ENCODE data around the gene POMZP3. TPM values are rescaled to one million over a fixed set of nuclear protein-coding genes. Genes with fewer than 3 reads are reported as not detected.
"Not testable (repeated sequence)": the region's sequence is repeated elsewhere in the genome, so short reads cannot be mapped to it uniquely, and the experiment has no call there.

POMZP3 gene
- total and polyA plus RNA-seq, 2 donors (not counting 3 experiments of a cell fraction or from before 2014, with no cell fraction given), result 12.7 to 20.8 TPM

DNA sequence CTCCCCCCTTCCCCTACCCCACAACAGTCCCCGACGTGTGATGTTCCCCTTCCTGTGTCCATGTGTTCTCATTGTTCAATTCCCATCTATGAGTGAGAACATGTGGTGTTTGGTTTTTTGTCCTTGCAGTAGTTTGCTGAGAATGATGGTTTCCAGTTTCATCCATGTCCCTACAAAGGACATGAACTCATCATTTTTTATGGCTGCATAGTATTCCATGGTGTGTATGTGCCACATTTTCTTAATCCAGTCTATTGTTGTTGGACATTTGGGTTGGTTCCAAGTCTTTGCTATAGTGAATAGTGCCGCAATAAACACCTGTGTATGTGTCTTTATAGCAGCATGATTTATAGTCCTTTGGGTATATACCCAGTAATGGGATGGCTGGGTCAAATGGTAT lies 65.7 kb downstream of the POMZP3 start:
- H3K4me2 ChIP-seq (ENCODE audit: insufficient read depth, low read length); CTCF ChIA-PET; POLR2A ChIA-PET; H3K4me3 ChIP-seq (replicated peaks in 1 of 3; ENCODE audit: insufficient read depth in 1 of 3, low read depth in 1 of 3, low read length in 3 of 3); H3K27ac ChIP-seq (ENCODE audit: insufficient read depth, low read depth, low read length); FAIRE-seq; H3K9me1 ChIP-seq (replicated peaks; ENCODE audit: control insufficient read depth, extremely low read depth, insufficient read depth, low read length); H2AFZ ChIP-seq (ENCODE audit: low read depth, low read length); DNase-seq (ENCODE audit: low read depth, low spot score); H4K20me1 ChIP-seq (replicated peaks; ENCODE audit: control insufficient read depth, extremely low read depth, insufficient read depth, low read length); H3K27me3 ChIP-seq (ENCODE audit: control insufficient read depth in 2 of 2, insufficient read depth in 2 of 2, low read length in 2 of 2); BruUV-seq (replicated peaks); H3K9me3 ChIP-seq (replicated peaks; ENCODE audit: control insufficient read depth, insufficient read depth, low read length); intact Hi-C loops (cut with micrococcal nuclease); H3K36me3 ChIP-seq (ENCODE audit: control insufficient read depth in 2 of 2, extremely low read depth in 1 of 2, insufficient read depth in 2 of 2, low read length in 2 of 2); dilution Hi-C loops (cut with MboI; ENCODE audit: extremely low pct_ligation_motif_present, low sequenced_read_pairs); H3K9ac ChIP-seq (replicated peaks; ENCODE audit: extremely low read depth, insufficient read depth, low read length); H3K4me1 ChIP-seq (ENCODE audit: control insufficient read depth, extremely low read depth, insufficient read depth, low read length): not testable (repeated sequence)
- peaks cover 40% of the 10 kb centered on the region for H3K79me2 ChIP-seq (ENCODE audit: control insufficient read depth, insufficient read depth, low read length)

GRCh38 chr7:76560157-76560556 lies 66.9 kb downstream of the POMZP3 start:
- peaks cover 40% of the 10 kb centered on the region for H3K79me2 ChIP-seq (ENCODE audit: control insufficient read depth, insufficient read depth, low read length)
- H3K4me2 ChIP-seq (ENCODE audit: insufficient read depth, low read length); H3K36me3 ChIP-seq (ENCODE audit: control insufficient read depth in 2 of 2, extremely low read depth in 1 of 2, insufficient read depth in 2 of 2, low read length in 2 of 2); H3K9ac ChIP-seq (replicated peaks; ENCODE audit: extremely low read depth, insufficient read depth, low read length); H3K4me3 ChIP-seq (replicated peaks in 1 of 3; ENCODE audit: insufficient read depth in 1 of 3, low read depth in 1 of 3, low read length in 3 of 3); H3K27me3 ChIP-seq (ENCODE audit: control insufficient read depth in 2 of 2, insufficient read depth in 2 of 2, low read length in 2 of 2); DNase-seq (ENCODE audit: low read depth, low spot score); POLR2A ChIA-PET; H3K9me1 ChIP-seq (replicated peaks; ENCODE audit: control insufficient read depth, extremely low read depth, insufficient read depth, low read length); H3K27ac ChIP-seq (ENCODE audit: insufficient read depth, low read depth, low read length); CTCF ChIA-PET; dilution Hi-C loops (cut with MboI; ENCODE audit: extremely low pct_ligation_motif_present, low sequenced_read_pairs); H2AFZ ChIP-seq (ENCODE audit: low read depth, low read length); H4K20me1 ChIP-seq (replicated peaks; ENCODE audit: control insufficient read depth, extremely low read depth, insufficient read depth, low read length); intact Hi-C loops (cut with micrococcal nuclease); H3K9me3 ChIP-seq (replicated peaks; ENCODE audit: control insufficient read depth, insufficient read depth, low read length); BruUV-seq (replicated peaks); H3K4me1 ChIP-seq (ENCODE audit: control insufficient read depth, extremely low read depth, insufficient read depth, low read length); FAIRE-seq: not testable (repeated sequence)

Other genes with a start within 250 kb of the POMZP3 start
- gene SSC4D, start 217.6 kb downstream of the POMZP3 start, total RNA-seq, result 0.39 and 0.46 TPM in 2 replicates
- gene SSC4D, start 217.6 kb downstream of the POMZP3 start, polyA plus RNA-seq, result 0.88 and 1.1 TPM in 2 replicates
- 0.32 and 4.0 TPM in 2 replicates for gene ZP3, start 202.3 kb downstream of the POMZP3 start, total RNA-seq
- 3.0 and 4.3 TPM in 2 replicates for gene ZP3, start 202.3 kb downstream of the POMZP3 start, polyA plus RNA-seq
- 16.7 and 17.1 TPM in 2 replicates for gene DTX2, start 165.6 kb downstream of the POMZP3 start, total RNA-seq
- gene DTX2, start 165.6 kb downstream of the POMZP3 start, polyA plus RNA-seq, result 8.5 and 11.7 TPM in 2 replicates
- 0.77 and 0.97 TPM in 2 replicates for gene UPK3B, start 116.7 kb downstream of the POMZP3 start, total RNA-seq
- 0.19 TPM in 1 of 2 replicates, not detected in the other for gene UPK3B, start 116.7 kb downstream of the POMZP3 start, polyA plus RNA-seq
- gene SPDYE16, start 84.0 kb downstream of the POMZP3 start, total RNA-seq, result 0.22 TPM in 1 of 2 replicates, not detected in the other
- 0.03 and 0.24 TPM in 2 replicates for gene SPDYE16, start 84.0 kb downstream of the POMZP3 start, polyA plus RNA-seq